Kidney (tissue), 14 donors: Measurements from ENCODE around the gene SLC25A31. TPM values are rescaled to one million over a fixed set of nuclear protein-coding genes. Genes with fewer than 3 reads are reported as not detected.

Source experiments
- DNase-seq, 5 donors: peaks; one replicate each; pipeline ENCODE4 v3.0.0-alpha.2; 2013 to 2020
- FAIRE-seq: peaks from 2 replicates; lab custom pipeline; 2012; peaks lifted over from hg19 to GRCh38; lab: Jason Lieb, UNC
- H3K27ac ChIP-seq, 2 donors: one replicate each; pipeline ENCODE4 v1.7.0; 2013; ENCODE audit warnings: low read depth in 2 of 2, low read length in 2 of 2, inconsistent platforms in 1 of 2
- H3K27me3 ChIP-seq: one replicate; pipeline ENCODE4 v1.7.1; 2013; ENCODE audit warnings: low read length, inconsistent platforms; ENCODE audit not compliant: control insufficient read depth, insufficient read depth
- H3K36me3 ChIP-seq, 3 donors: one replicate each; pipeline versions ENCODE4 v1.7.0 to v1.7.1; 2013; ENCODE audit warnings: low read length in 3 of 3, control low read depth in 1 of 3, inconsistent platforms in 1 of 3; ENCODE audit not compliant: insufficient read depth in 3 of 3, control insufficient read depth in 2 of 3
- H3K4me1 ChIP-seq, 3 donors: one replicate each; pipeline versions ENCODE4 v1.7.0 to v1.7.1; 2013; ENCODE audit warnings: low read length in 3 of 3, inconsistent platforms in 1 of 3, low read depth in 1 of 3; ENCODE audit not compliant: control insufficient read depth in 2 of 3, insufficient read depth in 2 of 3
- H3K4me3 ChIP-seq, 3 donors: one replicate each; pipeline versions ENCODE4 v1.7.0 to v1.8.1; 2013; ENCODE audit warnings: low read length in 3 of 3, control low read depth in 1 of 3, inconsistent platforms in 1 of 3
- H3K9ac ChIP-seq, 3 donors: one replicate each; pipeline versions ENCODE4 v1.7.0 to v1.7.1; 2013; ENCODE audit warnings: low read length in 3 of 3, control low read depth in 1 of 3, inconsistent platforms in 1 of 3
- H3K9me3 ChIP-seq, 3 donors: one replicate each; pipeline versions ENCODE4 v1.7.0 to v1.7.1; 2013; ENCODE audit warnings: low read length in 3 of 3, control low read depth in 1 of 3, inconsistent platforms in 1 of 3; ENCODE audit not compliant: control insufficient read depth in 2 of 3, insufficient read depth in 1 of 3
- intact Hi-C: fragments of 100-400 bp; cut with DNase I; formaldehyde crosslinking; loops from one replicate; pipeline ENCODE4 v1.11.1; 2022
- polyA plus RNA-seq: library from polyadenylated mRNA; stranded (reverse); fragments of 350-450 nt; fragmentation: Illumina TruSeq; extraction: RNeasy Lipid Tissue Mini Kit (QIAGEN cat#74804); gene quantifications from one replicate; pipeline ENCODE4 v1.2.3, GENCODE V29; 2014; ENCODE audit warnings: low read depth, low replicate concordance; ENCODE audit not compliant: insufficient read depth
- total RNA-seq: library from RNA; stranded (reverse); fragmentation: NEBNext Ultra II Directional; extraction: Animal tissue kit (Norgen Biotek cat#: 25700); gene quantifications from one replicate; pipeline ENCODE4 v1.2.1, GENCODE V29; 2021
- TF ChIP-seq, protein P1 (sequence below): IDR thresholded peaks from 3 replicates; pipeline ENCODE4 v1.5.1; 2012; ENCODE audit warnings: mild to moderate bottlenecking, moderate library complexity, borderline replicate concordance; ENCODE audit not compliant: insufficient read depth; ENCODE audit errors: extremely low read depth
- donor health status: control.
- donor health status: control.
- donor health status: control.
- donor health status: control.
- donor health status: control.
- donor health status: DM: yes; HTN: yes; CAD: no.
- donor health status: Normal renal cell carcinoma (clear cell type).

SLC25A31 gene
- total and polyA plus RNA-seq, 2 donors from 2014 or later = not detected

- no peak overlapping the region for H3K9ac ChIP-seq
- intact Hi-C loops = loop anchor here (5.0 kb wide), 1 partner anchor 124 kb away; no protein-coding TSS in a partner anchor
- H3K4me1 ChIP-seq = no peaks in the 10 kb centered on the region
- no peaks in the 10 kb centered on the region for H3K36me3 ChIP-seq
- no peak overlapping the region for H3K4me3 ChIP-seq
- DNase-seq = no peak
- H3K27me3 ChIP-seq = no peaks in the 10 kb centered on the region
- no peak for FAIRE-seq
- no peak overlapping the region for H3K27ac ChIP-seq
- TF ChIP-seq, protein P1, sequence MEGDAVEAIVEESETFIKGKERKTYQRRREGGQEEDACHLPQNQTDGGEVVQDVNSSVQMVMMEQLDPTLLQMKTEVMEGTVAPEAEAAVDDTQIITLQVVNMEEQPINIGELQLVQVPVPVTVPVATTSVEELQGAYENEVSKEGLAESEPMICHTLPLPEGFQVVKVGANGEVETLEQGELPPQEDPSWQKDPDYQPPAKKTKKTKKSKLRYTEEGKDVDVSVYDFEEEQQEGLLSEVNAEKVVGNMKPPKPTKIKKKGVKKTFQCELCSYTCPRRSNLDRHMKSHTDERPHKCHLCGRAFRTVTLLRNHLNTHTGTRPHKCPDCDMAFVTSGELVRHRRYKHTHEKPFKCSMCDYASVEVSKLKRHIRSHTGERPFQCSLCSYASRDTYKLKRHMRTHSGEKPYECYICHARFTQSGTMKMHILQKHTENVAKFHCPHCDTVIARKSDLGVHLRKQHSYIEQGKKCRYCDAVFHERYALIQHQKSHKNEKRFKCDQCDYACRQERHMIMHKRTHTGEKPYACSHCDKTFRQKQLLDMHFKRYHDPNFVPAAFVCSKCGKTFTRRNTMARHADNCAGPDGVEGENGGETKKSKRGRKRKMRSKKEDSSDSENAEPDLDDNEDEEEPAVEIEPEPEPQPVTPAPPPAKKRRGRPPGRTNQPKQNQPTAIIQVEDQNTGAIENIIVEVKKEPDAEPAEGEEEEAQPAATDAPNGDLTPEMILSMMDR = no peak
- no peaks in the 10 kb centered on the region for H3K9me3 ChIP-seq
Observed at GRCh38 chr4:127731406-127731805, 1.2 kb downstream of the SLC25A31 start.

GRCh38 chr4:127732623-127733328 is 2.6 kb downstream of the SLC25A31 start:
- H3K4me1 ChIP-seq = no peaks in the 10 kb centered on the region
- H3K9ac ChIP-seq = no peak overlapping the region
- TF ChIP-seq, protein P1 = peak; percentile 48
- no peak overlapping the region for H3K4me3 ChIP-seq
- FAIRE-seq = peak; percentile 84
- no peaks in the 10 kb centered on the region for H3K27me3 ChIP-seq
- no peak overlapping the region for H3K27ac ChIP-seq
- peak in 2 of 5 donors; percentile 56 to 67 for DNase-seq
- no peaks in the 10 kb centered on the region for H3K36me3 ChIP-seq
- intact Hi-C loops = loop anchor here (5.0 kb wide), 1 partner anchor 125 kb away; no protein-coding TSS in a partner anchor
- H3K9me3 ChIP-seq = no peaks in the 10 kb centered on the region

- no peak for FAIRE-seq
- intact Hi-C loops = loop anchor here (5.0 kb wide), 1 partner anchor 128 kb away; no protein-coding TSS in a partner anchor
- TF ChIP-seq, protein P1 = no peak
Observed at GRCh38 chr4:127734976-127735375, 4.8 kb downstream of the SLC25A31 start.

More at GRCh38 chr4:127734976-127735375, 4.8 kb downstream of the SLC25A31 start:
- H3K36me3 ChIP-seq = no peaks in the 10 kb centered on the region
- H3K4me1 ChIP-seq = no peaks in the 10 kb centered on the region
- no peak overlapping the region for H3K9ac ChIP-seq
- no peaks in the 10 kb centered on the region for H3K27me3 ChIP-seq
- H3K27ac ChIP-seq = no peak overlapping the region
- no peaks in the 10 kb centered on the region for H3K9me3 ChIP-seq
- no peak for DNase-seq
- no peak overlapping the region for H3K4me3 ChIP-seq
